A673 (cell line): Measurements from ENCODE around the gene URAD. TPM values are rescaled to one million over a fixed set of nuclear protein-coding genes. Genes with fewer than 3 reads are reported as not detected.

Experiments
- BruUV-seq: library from RNA; stranded (reverse); fragments of 400-500 nt; replicated peaks from 2 replicates; lab custom pipeline; 2021; lab: Mats Ljungman, UMichigan
- CTCF ChIA-PET: fragments of 300-600 bp; sonication (Branson Sonifier 250); formaldehyde crosslinking; loops from one replicate; lab custom pipeline; 2022; ENCODE audit warnings: antibody characterized with exemption; lab: Charles Lee
- POLR2A ChIA-PET: fragments of 300-600 bp; sonication (Branson Sonifier 250); formaldehyde crosslinking; loops from one replicate; lab custom pipeline; 2022; ENCODE audit warnings: antibody characterized with exemption; ENCODE audit not compliant: low non-redundant PET; lab: Charles Lee
- DNase-seq: peaks from one replicate; pipeline ENCODE4 v3.0.0-alpha.2; 2015; ENCODE audit warnings: low spot score
- H3K27ac ChIP-seq: fragments of 200-600 bp; sonication (generic); 2 replicates; pipeline ENCODE4 v1.5.1; 2016; ENCODE audit warnings: mixed run types, low read depth, mild to moderate bottlenecking, mixed read lengths, antibody characterized with exemption, low read length; ENCODE audit not compliant: poor library complexity, severe bottlenecking
- H3K27me3 ChIP-seq: fragments of 200-600 bp; sonication (generic); replicated peaks from 2 replicates; pipeline ENCODE4 v1.6.1; 2017; ENCODE audit warnings: mixed run types, low read depth, mild to moderate bottlenecking, mixed read lengths, antibody characterized with exemption, low read length; ENCODE audit not compliant: insufficient read depth, poor library complexity
- H3K36me3 ChIP-seq: fragments of 200-600 bp; sonication (generic); 2 replicates; pipeline ENCODE4 v1.6.1; 2016; ENCODE audit warnings: mixed run types, mild to moderate bottlenecking, mixed read lengths, antibody characterized with exemption, low read length; ENCODE audit not compliant: insufficient read depth, poor library complexity, severe bottlenecking
- H3K4me1 ChIP-seq: fragments of 200-600 bp; sonication (generic); 2 replicates; pipeline ENCODE4 v1.6.1; 2017; ENCODE audit warnings: mixed run types, mild to moderate bottlenecking, mixed read lengths, antibody characterized with exemption, low read length; ENCODE audit not compliant: insufficient read depth, poor library complexity, severe bottlenecking
- H3K4me3 ChIP-seq: fragments of 200-600 bp; sonication (generic); 2 replicates; pipeline ENCODE4 v1.5.1; 2016; ENCODE audit warnings: low read depth, mixed run types, mild to moderate bottlenecking, mixed read lengths, low read length; ENCODE audit not compliant: poor library complexity, severe bottlenecking
- H3K9me3 ChIP-seq: fragments of 200-600 bp; sonication (generic); 2 replicates; pipeline ENCODE4 v1.6.1; 2016; ENCODE audit warnings: mixed run types, low read depth, mild to moderate bottlenecking, mixed read lengths, antibody characterized with exemption, low read length; ENCODE audit not compliant: poor library complexity, severe bottlenecking
- CTCF ChIP-seq: fragments of 300-800, 200-600 bp; sonication (generic); conservative IDR thresholded peaks from 2 replicates; pipeline ENCODE4 v1.5.1; 2017; ENCODE audit warnings: low read depth, mild to moderate bottlenecking, antibody characterized with exemption, low read length, moderate library complexity, mixed read lengths
- EZH2 ChIP-seq: fragments of 200-600 bp; sonication (generic); IDR thresholded peaks from 2 replicates; pipeline ENCODE4 v1.6.1; 2017; ENCODE audit warnings: borderline replicate concordance, low read depth, mild to moderate bottlenecking, mixed read lengths, antibody characterized with exemption, low read length; ENCODE audit not compliant: poor library complexity, severe bottlenecking
- intact Hi-C: fragments of 100-400 bp; cut with micrococcal nuclease; formaldehyde crosslinking; loops from one replicate; pipeline ENCODE4 v1.10.0; 2022; ENCODE audit not compliant: unreplicated experiment
- total RNA-seq: library from RNA; stranded (reverse); gene quantifications from 2 replicates; pipeline ENCODE4 v1.2.3, GENCODE V29; 2021

The URAD gene
- total RNA-seq, 1 experiment from 2014 or later = not detected

- no peak overlapping the region for H3K4me3 ChIP-seq
- CTCF ChIA-PET = no interaction called here
- BruUV-seq = no TSS peak
- H3K27ac ChIP-seq = no peak overlapping the region
- POLR2A ChIA-PET = no interaction called here
- no peaks in the 10 kb centered on the region for H3K4me1 ChIP-seq
- peaks cover 95% of the 10 kb centered on the region for H3K27me3 ChIP-seq
- no peak for TF ChIP-seq CTCF
- peak; percentile 81 for TF ChIP-seq EZH2
- no peaks in the 10 kb centered on the region for H3K9me3 ChIP-seq
- intact Hi-C loops = no loop called here
- DNase-seq = no peak
- no peaks in the 10 kb centered on the region for H3K36me3 ChIP-seq
These were observed 21.8 kb downstream of the URAD start for GRCh38 chr13:27966641-27967202.

- TF ChIP-seq EZH2 = peak; percentile 31
- no peak for TF ChIP-seq CTCF
- intact Hi-C loops = no loop called here
- POLR2A ChIA-PET = no interaction called here
- H3K4me3 ChIP-seq = no peak overlapping the region
- H3K36me3 ChIP-seq = no peaks in the 10 kb centered on the region
- no peak overlapping the region for H3K27ac ChIP-seq
- peaks cover 4% of the 10 kb centered on the region for H3K4me1 ChIP-seq
- H3K27me3 ChIP-seq = peaks cover 95% of the 10 kb centered on the region
- DNase-seq = no peak
- CTCF ChIA-PET = no interaction called here
- no TSS peak for BruUV-seq
- H3K9me3 ChIP-seq = no peaks in the 10 kb centered on the region
These were observed 22.5 kb downstream of the URAD start for GRCh38 chr13:27965740-27966640.

GRCh38 chr13:27965343-27965739 is 23.2 kb downstream of the URAD start:
- H3K36me3 ChIP-seq = no peaks in the 10 kb centered on the region
- no peak overlapping the region for H3K4me3 ChIP-seq
- no peak for DNase-seq
- H3K27me3 ChIP-seq = peaks cover 95% of the 10 kb centered on the region
- TF ChIP-seq CTCF (no peak), EZH2 (no peak)
- ChIA-PET CTCF (no interaction called here), POLR2A (no interaction called here)
- H3K4me1 ChIP-seq = peaks cover 10% of the 10 kb centered on the region
- intact Hi-C loops = no loop called here
- H3K27ac ChIP-seq = no peak overlapping the region
- no peaks in the 10 kb centered on the region for H3K9me3 ChIP-seq
- BruUV-seq = no TSS peak
